ENCODE data around the gene SLC1A4.
"Not testable (repeated sequence)": the region's sequence is repeated elsewhere in the genome, so short reads cannot be mapped to it uniquely, and the experiment has no call there.

SLC1A4 gene

DNA sequence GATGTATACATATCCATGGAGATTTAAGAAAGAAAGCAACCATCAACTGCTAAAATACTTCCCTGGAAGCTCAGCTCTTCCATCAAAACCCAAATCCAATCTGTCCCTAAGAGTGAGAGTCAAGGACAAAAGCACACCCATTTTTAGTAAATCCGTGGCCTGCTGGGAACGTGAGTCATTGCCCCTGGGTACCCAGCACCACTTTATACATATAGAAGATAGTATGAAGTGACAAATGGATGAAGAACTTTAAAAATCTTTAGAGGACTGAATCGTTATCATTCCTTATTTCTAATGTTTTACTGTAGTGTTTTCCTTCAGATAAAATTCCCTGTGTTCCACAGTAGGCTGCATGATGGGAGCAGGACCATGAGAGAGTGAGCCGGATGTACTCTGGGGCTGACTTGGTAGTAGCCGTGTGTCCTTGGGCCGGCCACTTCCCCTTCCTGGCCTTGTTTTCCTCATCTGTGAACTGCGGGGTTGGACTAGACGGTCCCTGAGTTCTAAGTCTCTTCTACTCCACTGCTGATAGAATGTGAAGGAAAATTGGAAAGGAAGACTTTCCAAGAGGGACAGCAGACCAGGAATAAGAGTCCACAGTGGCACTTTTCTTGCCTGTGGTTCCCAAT, 38.5 kb downstream of the SLC1A4 start:
- no peak for DNase-seq

DNA sequence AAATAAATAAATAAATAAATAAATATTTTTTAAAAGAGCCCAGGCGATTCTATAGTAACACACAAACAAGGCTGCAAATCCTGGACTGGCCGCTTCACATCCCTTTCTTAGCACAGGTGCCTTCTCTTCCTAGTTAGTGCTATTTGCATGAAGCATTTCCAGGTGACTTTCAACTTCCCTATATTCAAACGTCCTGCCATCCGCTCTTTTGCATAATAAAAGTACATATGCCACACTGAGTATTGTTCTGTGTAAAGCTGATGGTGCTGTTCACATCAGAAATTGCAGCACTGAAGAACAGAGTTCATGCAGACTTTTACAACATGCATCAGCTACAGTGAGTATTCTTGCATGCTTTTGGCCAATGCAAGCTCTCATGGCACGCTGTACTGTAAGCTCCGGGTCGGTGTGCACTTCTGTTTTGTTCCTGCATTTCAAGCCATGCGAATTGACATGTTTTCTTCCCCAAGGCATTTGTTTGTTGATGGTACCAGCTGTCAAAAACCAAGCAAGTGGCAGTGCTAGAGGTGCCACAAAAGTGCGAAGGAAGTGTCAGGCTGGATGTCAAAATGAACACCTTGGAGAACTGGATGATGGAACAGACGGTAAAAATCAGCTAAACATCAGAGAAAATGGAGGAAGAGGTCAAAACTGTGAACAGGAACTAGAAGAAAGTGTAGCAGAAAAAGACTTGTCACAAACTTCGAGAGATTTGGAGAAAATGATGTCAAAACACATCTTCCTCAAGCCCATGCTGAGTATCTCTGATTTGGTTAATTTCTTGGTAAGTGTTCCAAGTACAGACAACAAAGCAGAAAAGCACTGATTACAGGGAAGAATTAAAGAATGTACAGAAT, 41.5 kb downstream of the SLC1A4 start:
- DNase-seq = no peak

- no peak for DNase-seq
Measured at GRCh38 chr2:65031341-65032018, 42.3 kb downstream of the SLC1A4 start.

- DNase-seq = no peak
Measured at GRCh38 chr2:65032019-65032975, 43.1 kb downstream of the SLC1A4 start.

DNA sequence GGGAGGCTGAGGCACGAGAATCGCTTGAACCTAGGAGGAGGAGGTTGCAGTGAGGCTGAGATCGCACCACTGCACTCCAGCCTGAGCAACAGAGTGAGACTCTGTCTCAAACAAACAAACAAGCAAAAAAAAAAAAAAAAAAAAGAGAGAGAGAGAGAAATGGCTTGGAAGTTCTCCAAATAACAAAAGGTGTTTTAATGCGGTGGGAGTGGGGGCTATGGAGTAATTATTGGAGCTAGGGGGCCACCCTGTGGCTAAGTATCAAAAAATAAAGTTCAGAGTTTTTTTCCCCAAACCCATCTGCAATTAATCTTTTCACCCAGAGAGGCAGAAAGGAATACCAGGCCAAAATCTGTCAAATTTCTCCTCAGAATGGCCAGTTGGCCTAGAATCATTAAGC, 44.0 kb downstream of the SLC1A4 start:
- no peak for DNase-seq

DNA sequence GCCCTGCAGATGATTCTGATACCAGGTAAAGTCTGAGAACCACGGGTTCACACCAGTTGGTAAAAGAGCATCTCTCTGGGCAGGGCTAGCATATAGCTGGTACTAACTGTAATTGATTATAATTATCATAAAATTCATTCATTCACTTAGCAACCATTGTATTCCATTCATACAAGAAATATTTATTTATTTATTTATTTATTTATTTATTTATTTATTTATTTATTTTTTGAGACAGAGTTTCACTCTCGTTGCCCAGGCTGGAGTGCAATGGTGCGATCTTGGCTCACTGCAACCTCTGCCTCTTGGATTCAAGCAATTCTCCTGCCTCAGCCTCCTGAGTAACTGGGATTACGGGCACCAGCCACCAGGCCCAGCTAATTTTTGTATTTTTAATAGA, 44.5 kb downstream of the SLC1A4 start:
- not testable (repeated sequence) for DNase-seq

- DNase-seq = no peak
Measured at GRCh38 chr2:65035351-65035943, 46.2 kb downstream of the SLC1A4 start.

DNA sequence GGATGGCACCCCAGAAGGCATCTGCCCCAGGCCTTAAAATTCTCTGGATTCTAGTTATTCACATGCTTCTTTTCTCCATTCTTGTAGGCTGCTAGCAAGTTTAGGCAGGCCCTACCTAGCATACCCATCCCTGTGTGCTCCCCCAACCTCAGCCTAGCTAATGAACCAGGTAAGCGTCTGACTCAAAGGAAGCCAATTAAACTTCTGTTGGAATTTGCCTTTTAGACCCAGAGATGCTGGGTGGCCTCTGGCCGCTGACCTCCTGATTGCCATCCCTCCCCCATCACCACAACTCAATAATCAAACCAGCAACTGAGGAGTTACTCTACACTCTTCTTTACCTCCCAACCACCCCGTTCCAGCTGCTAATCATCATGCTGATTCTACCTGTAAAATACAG, 48.0 kb downstream of the SLC1A4 start:
- no peak for DNase-seq

DNA sequence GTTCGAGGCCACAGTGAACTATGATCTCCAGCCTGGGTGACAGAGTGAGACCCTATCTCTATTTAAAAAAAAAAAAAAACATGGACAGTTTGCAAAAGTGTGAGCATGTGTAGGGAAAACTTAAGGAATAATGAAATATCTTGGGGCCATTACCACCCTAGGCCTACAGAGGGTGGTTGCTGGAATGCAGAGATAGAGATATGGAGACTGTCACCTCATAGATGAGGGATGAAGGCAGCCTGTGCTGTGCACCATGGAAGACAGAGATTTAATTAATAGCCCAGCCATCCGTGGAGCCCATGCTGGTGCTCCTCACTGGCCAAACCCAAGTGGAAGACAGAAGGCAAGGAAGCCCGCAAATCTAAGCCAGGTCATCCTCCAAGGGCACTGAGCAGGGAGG, 50.4 kb downstream of the SLC1A4 start:
- DNase-seq = no peak

DNA sequence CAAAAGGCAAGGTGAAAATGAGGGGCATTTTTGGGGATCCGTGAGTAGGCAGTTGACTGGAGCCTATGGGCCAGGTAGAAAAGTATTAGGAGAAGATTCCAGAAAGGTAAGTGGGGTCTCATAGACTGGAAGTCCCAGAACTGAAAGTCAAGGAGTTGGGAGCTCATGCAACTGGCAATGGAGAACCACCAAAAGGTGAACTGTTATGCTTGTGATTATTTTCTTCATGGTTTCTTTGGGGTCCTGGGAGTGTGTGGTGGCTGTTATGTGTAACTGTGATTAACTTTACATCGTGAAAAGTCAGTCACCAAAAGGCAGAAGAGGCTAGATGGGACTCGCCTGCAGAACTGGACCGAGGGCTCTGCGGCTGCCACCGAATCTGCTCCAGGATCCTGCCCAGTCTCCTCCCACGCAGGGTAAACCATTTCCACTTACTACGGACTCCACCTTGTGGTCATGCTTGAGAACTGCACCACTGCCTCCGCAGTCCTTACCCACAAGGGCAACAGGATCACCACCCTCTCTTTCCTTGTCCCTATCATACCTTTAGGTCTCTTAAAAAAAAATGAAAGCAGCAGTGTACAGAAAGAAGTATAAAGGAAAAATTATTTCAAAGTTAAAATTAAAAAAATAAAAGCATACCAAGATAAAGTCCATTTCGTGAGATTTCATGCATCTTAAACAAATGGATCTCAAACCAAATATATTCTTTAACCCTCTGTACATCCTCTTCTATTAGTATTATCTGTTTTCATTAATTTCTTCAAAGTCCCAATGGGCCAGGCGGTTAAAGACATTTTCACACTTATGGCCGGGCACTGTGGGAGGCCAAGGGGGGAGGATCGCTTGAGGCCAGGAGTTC, 51.4 kb downstream of the SLC1A4 start:
- DNase-seq = peak; percentile 40

GRCh38 chr2:65043001-65043400, 53.8 kb downstream of the SLC1A4 start:
- DNase-seq = no peak

DNA sequence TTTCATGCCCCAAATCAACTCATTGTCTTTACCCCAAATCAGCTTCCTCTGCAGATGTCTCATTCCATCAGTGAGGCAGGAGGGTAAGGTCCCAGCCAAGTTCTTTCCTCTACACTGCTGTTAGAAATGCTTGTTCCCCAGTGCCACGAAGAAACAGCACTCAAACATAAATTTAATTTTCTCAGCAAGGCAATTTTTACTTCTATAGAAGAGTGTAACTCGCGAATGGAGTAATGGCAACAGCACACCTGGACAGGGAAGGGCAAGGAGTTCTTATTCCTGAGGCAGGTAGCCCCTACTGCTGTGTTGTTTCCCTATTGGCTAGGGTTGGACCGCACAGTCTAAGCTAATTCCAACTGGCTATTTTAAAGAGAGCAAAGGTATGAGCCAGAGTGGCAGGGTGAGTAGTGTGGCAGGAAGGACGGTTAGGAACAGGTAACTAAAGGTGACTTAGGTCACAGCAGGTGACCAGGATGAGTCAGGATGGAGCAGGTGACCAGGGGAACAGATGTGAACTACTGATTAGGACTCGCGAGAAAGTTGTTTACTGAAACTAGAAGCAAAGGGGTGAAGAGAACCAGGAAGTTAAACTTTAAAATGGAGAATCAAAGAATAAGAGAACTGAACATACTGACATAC, 55.0 kb downstream of the SLC1A4 start:
- DNase-seq = no peak

DNA sequence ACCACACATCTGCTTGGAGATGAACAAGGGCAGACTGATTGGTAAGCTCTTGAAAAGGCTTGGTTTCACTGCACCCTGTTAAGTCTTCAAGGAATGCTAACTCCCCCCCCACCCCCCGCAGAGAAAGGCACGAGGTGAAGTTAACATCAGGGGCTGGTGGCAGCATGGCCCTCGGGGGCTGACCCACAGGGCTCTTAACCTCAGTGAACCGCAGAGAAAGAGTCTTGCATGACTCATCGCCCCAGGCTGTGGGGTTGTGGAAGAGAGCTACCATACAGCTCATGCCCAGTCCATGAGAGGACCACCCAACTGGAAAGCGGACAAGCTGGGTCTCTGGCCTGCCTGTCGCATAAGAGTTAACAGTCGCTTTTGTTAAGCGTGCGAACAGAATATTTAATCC, 56.5 kb downstream of the SLC1A4 start:
- DNase-seq = peak; percentile 83

- no peak for DNase-seq
Measured at GRCh38 chr2:65046633-65047407, 57.6 kb downstream of the SLC1A4 start.

DNA sequence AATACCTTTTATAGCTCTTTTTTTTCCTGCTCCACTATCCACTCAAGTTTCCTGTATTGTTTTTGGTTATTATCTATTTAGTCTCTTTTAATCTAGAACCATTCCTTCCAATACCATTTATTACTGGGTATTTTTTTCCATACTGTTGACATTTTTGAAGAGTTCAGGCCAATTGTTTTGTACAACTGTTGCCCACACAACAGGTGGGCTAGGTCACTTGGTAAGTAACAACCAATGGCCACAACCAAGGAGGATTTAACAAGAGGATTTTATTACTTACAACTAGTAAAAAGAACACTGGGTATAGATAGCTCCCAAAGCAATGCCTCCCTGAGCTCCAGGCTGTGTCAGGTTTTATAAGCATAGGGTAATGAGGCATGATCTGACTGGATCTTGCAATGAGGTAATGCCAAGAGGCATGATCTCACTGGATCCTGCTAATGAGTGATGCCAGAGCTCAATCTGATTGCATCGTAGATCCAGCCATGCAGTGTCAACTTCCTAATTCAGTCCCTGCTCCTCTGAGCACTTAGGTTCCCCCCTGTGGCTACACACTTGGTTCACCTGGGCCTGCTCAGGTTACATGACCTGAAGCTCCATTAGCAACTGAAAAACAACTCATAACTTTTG, 59.9 kb downstream of the SLC1A4 start:
- no peak for DNase-seq

DNA sequence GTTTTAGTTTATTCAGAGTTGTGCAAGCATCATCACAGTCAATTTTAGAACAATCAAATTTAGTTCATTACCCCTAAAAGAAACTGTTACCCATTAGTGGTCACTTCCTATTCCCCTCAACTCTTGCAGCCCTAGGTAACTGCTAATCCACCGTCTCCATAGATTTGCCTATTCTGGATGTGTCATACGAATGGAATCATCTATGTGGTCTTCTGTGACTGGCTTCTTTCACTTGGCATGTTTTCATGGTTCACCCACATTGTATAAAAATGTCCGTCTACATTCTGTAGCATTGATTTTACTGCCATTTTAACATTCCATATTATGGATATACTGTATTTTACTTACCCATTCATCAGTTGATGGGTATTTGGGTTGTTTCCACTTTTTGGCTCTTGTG, 61.7 kb downstream of the SLC1A4 start:
- DNase-seq = no peak

GRCh38 chr2:65053199-65053598, 64.0 kb downstream of the SLC1A4 start:
- DNase-seq = no peak

DNA sequence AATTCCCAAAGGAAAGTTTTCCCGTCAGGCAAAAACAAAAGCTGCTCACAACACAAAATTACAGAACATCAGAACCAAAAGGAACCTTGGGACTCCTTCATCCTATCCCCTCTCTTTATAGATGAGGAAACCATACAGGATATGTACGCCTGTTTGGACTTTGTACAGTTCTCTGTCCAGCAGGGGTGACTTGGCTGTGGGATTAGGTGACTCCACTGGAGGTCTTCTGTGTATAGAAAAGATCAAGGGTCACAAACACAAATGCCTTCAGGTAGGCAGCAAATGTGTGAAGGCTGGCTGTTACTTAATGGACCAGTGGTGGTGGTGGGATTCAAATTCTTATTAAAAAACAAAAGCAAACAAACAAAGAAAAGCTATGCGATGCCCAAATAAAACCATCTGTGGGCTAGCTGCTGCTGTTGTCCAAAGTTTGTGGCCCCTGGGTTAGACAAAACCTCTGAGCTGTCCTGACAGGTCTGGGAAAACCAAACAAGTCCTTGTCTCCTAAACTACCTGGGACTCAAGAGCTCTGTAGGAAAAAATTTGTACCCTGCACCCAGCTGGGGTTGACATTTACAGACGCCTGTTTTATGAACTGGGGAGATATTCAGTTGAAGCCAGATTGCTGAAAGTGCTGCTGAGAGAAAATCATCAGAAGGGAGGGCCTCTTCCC, 65.7 kb downstream of the SLC1A4 start:
- DNase-seq = no peak
